ENCODE measurements around the gene TLK1.

The TLK1 gene

DNA sequence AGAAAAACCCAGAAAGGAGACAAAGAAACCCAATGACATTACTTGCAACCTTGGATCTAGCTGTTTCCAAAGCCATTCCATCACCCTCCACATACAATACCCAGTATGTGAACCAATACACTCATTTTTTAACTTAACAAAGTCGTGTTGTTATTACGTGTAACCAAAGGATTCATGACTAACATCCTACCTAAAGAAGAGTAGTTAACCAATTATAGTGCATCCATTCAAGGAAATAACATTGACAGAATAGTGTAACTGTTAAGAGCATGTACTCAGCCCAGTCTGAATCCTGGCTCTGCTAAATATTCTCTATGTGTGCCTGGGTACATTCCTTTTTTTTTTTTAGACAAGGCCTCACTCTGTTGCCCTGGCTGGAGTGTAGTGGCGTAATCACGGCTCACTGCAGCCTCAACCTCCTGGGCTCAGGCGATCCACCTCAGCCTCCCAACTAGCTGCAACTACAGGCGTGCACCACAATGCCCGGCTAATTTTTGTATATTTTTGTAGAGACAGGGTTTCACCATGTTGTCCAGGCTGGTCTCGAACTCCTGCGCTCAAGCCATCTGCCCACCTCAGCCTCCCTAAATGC is 9.9 kb downstream of the TLK1 start:
- TF ChIP-seq, protein P1, sequence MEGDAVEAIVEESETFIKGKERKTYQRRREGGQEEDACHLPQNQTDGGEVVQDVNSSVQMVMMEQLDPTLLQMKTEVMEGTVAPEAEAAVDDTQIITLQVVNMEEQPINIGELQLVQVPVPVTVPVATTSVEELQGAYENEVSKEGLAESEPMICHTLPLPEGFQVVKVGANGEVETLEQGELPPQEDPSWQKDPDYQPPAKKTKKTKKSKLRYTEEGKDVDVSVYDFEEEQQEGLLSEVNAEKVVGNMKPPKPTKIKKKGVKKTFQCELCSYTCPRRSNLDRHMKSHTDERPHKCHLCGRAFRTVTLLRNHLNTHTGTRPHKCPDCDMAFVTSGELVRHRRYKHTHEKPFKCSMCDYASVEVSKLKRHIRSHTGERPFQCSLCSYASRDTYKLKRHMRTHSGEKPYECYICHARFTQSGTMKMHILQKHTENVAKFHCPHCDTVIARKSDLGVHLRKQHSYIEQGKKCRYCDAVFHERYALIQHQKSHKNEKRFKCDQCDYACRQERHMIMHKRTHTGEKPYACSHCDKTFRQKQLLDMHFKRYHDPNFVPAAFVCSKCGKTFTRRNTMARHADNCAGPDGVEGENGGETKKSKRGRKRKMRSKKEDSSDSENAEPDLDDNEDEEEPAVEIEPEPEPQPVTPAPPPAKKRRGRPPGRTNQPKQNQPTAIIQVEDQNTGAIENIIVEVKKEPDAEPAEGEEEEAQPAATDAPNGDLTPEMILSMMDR (IDR thresholded peaks at IDR 0.05; ENCODE audit: low read depth, low read length): no peak
- DNase-seq (ENCODE audit: extremely low read depth, low read depth): no peak

DNA sequence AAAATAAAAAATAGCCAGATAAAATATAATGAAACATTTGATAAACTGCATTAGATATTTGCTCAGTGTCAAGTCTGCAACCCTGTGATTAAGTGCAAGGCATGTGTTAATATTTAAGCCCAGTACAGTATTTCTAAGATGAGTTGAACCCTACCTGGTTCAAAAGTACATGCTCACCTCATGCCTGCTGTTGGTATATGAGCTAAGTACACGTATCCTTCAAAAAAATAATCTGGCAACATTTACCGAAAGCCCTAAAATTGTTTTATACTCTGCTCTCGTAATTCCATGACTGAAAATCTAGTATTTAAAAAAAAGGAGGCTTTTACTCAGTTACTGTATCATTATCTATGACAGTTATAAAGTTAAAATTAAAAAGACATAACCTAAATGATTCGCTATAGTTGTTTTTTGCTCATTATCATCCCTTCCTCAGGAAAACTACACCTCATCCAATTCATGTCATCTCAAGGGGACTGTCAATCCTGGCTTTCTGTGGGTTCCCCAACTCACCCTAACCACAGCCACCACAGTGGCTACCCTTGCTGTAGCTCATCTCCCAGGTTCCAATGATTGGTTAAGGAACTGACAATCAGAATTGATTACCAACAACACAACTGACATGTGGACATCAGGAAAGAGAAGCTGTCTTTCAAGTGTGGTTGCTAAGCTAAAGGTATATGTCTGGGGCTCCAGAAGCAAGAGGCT is 10.6 kb downstream of the TLK1 start:
- TF ChIP-seq, protein P1 (IDR thresholded peaks at IDR 0.05; ENCODE audit: low read depth, low read length): no peak

DNA sequence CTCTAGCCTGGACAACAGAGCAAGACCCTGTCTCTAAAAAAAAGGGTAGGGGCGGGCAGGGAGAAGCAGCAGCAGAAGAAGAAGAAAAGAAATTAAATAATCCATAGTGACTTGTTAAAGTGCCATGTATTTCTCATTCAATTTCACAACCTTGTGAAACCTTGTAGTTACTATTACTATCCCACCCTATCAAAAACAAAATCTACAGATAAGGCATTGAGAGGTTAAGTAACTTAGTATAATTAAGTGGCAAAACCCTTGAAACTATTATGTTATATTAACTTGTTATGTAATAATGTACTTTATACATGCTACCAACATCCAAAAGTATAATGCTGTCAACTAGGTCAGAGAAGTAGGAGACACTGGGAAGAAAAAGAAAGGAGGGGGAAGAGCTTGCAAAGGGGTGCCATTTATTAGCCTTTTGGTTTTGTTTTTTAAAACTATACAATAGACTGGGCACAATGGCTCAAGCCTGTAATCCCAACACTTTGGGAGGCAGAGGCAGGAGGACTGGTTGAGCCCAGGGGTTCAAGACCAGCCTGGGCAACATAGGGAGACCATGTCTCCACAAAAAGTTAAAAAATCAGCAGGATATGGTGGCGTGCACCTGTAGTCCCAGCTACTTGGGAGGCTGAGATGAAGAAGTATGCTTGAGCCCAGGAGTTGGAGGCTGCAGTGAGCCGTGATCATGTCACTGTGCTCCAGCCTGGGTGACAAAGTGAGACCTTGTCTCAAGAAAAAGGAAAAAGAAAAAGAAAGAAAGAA is 11.3 kb downstream of the TLK1 start:
- no peak for DNase-seq (ENCODE audit: extremely low read depth, low read depth)
- TF ChIP-seq, protein P1 (IDR thresholded peaks at IDR 0.05; ENCODE audit: low read depth, low read length): no peak

More for the DNA sequence above, 10.6 kb downstream of the TLK1 start:
- DNase-seq (ENCODE audit: extremely low read depth, low read depth): no peak

DNA sequence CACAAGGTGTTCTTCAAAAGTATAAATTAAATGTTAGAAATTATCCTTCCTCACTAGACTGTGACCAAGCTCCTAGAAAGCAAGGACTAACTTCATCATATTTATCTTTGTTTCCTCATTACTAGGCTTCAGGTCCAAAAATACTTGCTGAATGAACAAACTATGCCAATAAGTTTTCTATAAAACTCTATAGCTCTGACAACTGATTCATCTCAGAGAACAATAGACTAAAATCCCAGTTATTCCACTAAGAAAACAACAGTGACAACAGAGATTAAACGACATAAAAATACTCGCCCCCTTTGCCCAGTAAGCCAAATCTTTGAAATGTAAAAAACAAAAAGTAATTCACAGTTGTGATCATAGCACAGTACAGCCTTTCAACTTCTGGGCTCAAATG is 13.6 kb downstream of the TLK1 start:
- no peak for DNase-seq (ENCODE audit: extremely low read depth, low read depth)
- TF ChIP-seq, protein P1 (IDR thresholded peaks at IDR 0.05; ENCODE audit: low read depth, low read length): no peak

DNA sequence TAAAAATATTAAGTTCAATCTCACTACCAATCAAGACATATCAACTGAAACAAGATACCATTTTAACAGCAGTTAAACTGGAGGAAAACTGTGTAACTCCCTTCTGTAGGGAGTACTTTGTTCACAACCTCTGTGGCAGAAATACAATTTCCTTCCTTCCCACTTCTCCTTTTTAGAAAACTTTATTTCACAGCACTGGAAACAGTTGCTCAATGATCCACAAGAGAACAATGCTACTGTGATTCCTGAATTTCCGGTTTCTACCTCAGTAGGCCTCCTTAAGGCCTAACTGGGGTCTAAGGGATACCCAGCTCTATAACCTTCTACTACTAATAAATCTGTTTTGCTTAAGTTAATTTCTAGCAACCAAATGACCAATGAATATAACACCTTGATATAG is 14.1 kb downstream of the TLK1 start:
- no peak for DNase-seq (ENCODE audit: extremely low read depth, low read depth)
- TF ChIP-seq, protein P1 (IDR thresholded peaks at IDR 0.05; ENCODE audit: low read depth, low read length): no peak

DNA sequence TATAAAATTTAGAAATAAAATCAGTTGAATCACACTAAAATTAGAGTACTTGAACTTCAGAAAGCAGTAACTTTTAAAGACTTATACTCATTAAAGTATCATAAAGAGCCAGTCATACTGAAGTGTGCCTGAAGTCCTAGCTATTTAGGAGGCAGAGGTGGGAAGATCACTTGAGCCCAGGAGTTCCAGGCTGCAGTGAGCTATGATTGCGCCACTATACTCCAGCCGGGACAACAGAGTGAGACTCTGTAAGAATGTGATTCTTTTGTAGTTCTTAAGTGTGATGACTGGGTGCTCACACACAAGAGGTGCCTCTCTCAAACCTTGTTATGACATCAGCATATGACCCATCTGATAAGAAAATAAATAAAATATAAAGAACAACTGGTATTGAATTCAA is 14.6 kb downstream of the TLK1 start:
- DNase-seq (ENCODE audit: extremely low read depth, low read depth): no peak
- TF ChIP-seq, protein P1 (IDR thresholded peaks at IDR 0.05; ENCODE audit: low read depth, low read length): no peak

DNA sequence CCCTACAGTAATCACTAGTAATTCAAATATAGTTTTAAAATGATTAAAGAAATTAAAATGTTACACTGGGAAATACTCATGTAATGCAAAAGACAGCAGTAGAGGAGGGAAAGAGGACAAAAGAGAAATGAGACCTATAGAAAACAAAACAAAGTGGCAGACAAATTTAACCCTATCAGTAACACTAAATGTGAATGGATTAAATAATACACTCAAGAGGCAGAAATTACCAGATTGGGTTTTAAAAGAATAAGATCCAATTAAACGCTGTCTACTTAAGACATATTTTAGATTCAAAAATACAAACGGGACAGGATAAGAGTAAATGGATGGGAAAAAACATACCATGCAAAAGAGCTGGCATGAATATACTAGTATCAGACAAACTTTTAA is 17.0 kb downstream of the TLK1 start:
- TF ChIP-seq, protein P1 (IDR thresholded peaks at IDR 0.05; ENCODE audit: low read depth, low read length): no peak
- DNase-seq (ENCODE audit: extremely low read depth, low read depth): no peak
